ENCODE measurements around the gene BTNL2. TPM values are rescaled to one million over a fixed set of nuclear protein-coding genes. Genes with fewer than 3 reads are reported as not detected.

Gene BTNL2
- polyA plus RNA-seq (2013, experiment 1 of 2): not detected
- not detected for polyA plus RNA-seq (2013, experiment 2 of 2)

- H2BK120ac ChIP-seq (ENCODE audit: low read depth, low read length): no peak within 1 kb of the TSS
- H2AK5ac ChIP-seq (ENCODE audit: low read depth, low read length): no peak within 1 kb of the TSS
- H2AFZ ChIP-seq (ENCODE audit: low read length): no peak within 1 kb of the TSS
- H3K36me3 ChIP-seq (replicated peaks in 1 of 2; ENCODE audit: control insufficient read depth in 2 of 2, insufficient read depth in 2 of 2, low read length in 2 of 2): no peaks in the 10 kb centered on the region
- H2BK5ac ChIP-seq (ENCODE audit: low read length): no peak within 1 kb of the TSS
- no peaks in the 10 kb centered on the region for H3K9me3 ChIP-seq (replicated peaks in 1 of 2; ENCODE audit: control insufficient read depth in 2 of 2, insufficient read depth in 1 of 2, low read depth in 1 of 2, low read length in 2 of 2)
- H3K4ac ChIP-seq (ENCODE audit: low read length): no peak within 1 kb of the TSS
- H4K8ac ChIP-seq (ENCODE audit: low read depth, low read length): no peak within 1 kb of the TSS
- H3K79me1 ChIP-seq (ENCODE audit: low read depth, low read length): no peaks in the 10 kb centered on the region
- H3K4me1 ChIP-seq (ENCODE audit: control insufficient read depth in 2 of 2, insufficient read depth in 1 of 2, low read depth in 1 of 2, low read length in 2 of 2): peaks cover 0 to 3% of the 10 kb centered on the region in 2 donors
- peak within 1 kb of the TSS; percentile 97 for H3K14ac ChIP-seq (ENCODE audit: low read length)
- no CpG with 5 or more reads among the region's 4 CpGs for WGBS, 2 donors (ENCODE audit: extremely low coverage in 2 of 2, insufficient read length in 2 of 2, insufficient replicate concordance in 1 of 2)
- DNase-seq (ENCODE audit: low spot score): no peak
- peak within 1 kb of the TSS; percentile 39 for H3K18ac ChIP-seq (ENCODE audit: low read length)
- no peak within 1 kb of the TSS for H3K9ac ChIP-seq (ENCODE audit: low read depth, low read length, poor library complexity)
- H3K23ac ChIP-seq (ENCODE audit: low read depth, low read length, poor library complexity): no peak within 1 kb of the TSS
- no peak within 1 kb of the TSS for H3K4me2 ChIP-seq (ENCODE audit: insufficient read depth, low read length, poor library complexity, severe bottlenecking)
- no peak within 1 kb of the TSS for H3K27ac ChIP-seq (replicated peaks; ENCODE audit: low read length)
- no peak within 1 kb of the TSS for H3K4me3 ChIP-seq (ENCODE audit: low read length in 2 of 2)
- H2BK12ac ChIP-seq (ENCODE audit: low read length): no peak within 1 kb of the TSS
- H3K27me3 ChIP-seq (ENCODE audit: control insufficient read depth in 3 of 3, insufficient read depth in 3 of 3, low read depth in 1 of 3, low read length in 3 of 3): peaks cover 0 to 6% (median 0%) of the 10 kb centered on the region in 3 experiments
- H2BK15ac ChIP-seq (ENCODE audit: low read length): no peak within 1 kb of the TSS
- no peak within 1 kb of the TSS for H4K91ac ChIP-seq (ENCODE audit: low read depth, low read length, poor library complexity)
Measured at GRCh38 chr6:32406857-32407256, at the start of gene BTNL2. TSS of gene BTNL2 (minus strand) at chr6:32407181. CDS start at chr6:32407123, 58 bp downstream.

GRCh38 chr6:32449088-32449736, 42.2 kb upstream of the BTNL2 start:
- Histone ChIP-seq H3K4me1 (ENCODE audit: control insufficient read depth in 2 of 2, insufficient read depth in 1 of 2, low read depth in 1 of 2, low read length in 2 of 2) (no peaks in the 10 kb centered on the region), H3K23ac (ENCODE audit: low read depth, low read length, poor library complexity) (no peak overlapping the region), H3K9ac (ENCODE audit: low read depth, low read length, poor library complexity) (no peak overlapping the region), H3K18ac (ENCODE audit: low read length) (no peak overlapping the region), H3K4ac (ENCODE audit: low read length) (no peak overlapping the region), H2BK15ac (ENCODE audit: low read length) (no peak overlapping the region), H2BK12ac (ENCODE audit: low read length) (no peak overlapping the region), H3K4me3 (ENCODE audit: low read length in 2 of 2) (no peak overlapping the region), H2BK120ac (ENCODE audit: low read depth, low read length) (no peak overlapping the region), H3K36me3 (replicated peaks in 1 of 2; ENCODE audit: control insufficient read depth in 2 of 2, insufficient read depth in 2 of 2, low read length in 2 of 2) (no peaks in the 10 kb centered on the region), H2AK5ac (ENCODE audit: low read depth, low read length) (no peak overlapping the region), H3K27me3 (ENCODE audit: control insufficient read depth in 3 of 3, insufficient read depth in 3 of 3, low read depth in 1 of 3, low read length in 3 of 3) (no peaks in the 10 kb centered on the region), H3K14ac (ENCODE audit: low read length) (no peak overlapping the region), H4K8ac (ENCODE audit: low read depth, low read length) (no peak overlapping the region), H3K79me1 (ENCODE audit: low read depth, low read length) (no peaks in the 10 kb centered on the region), H2AFZ (ENCODE audit: low read length) (no peak overlapping the region), H4K91ac (ENCODE audit: low read depth, low read length, poor library complexity) (no peak overlapping the region), H3K4me2 (ENCODE audit: insufficient read depth, low read length, poor library complexity, severe bottlenecking) (no peak overlapping the region), H2BK5ac (ENCODE audit: low read length) (no peak overlapping the region), H3K27ac (replicated peaks; ENCODE audit: low read length) (no peak overlapping the region), H3K9me3 (replicated peaks in 1 of 2; ENCODE audit: control insufficient read depth in 2 of 2, insufficient read depth in 1 of 2, low read depth in 1 of 2, low read length in 2 of 2) (peaks cover 0 to 2% of the 10 kb centered on the region in 2 donors)
- DNase-seq (ENCODE audit: low spot score): no peak
- WGBS, 2 donors (ENCODE audit: extremely low coverage in 2 of 2, insufficient read length in 2 of 2, insufficient replicate concordance in 1 of 2): no CpG with 5 or more reads among the region's 3 CpGs

GRCh38 chr6:32447932-32448331, 41.0 kb upstream of the BTNL2 start:
- H2BK15ac ChIP-seq (ENCODE audit: low read length): no peak overlapping the region
- H3K9ac ChIP-seq (ENCODE audit: low read depth, low read length, poor library complexity): no peak overlapping the region
- H3K4me1 ChIP-seq (ENCODE audit: control insufficient read depth in 2 of 2, insufficient read depth in 1 of 2, low read depth in 1 of 2, low read length in 2 of 2): no peaks in the 10 kb centered on the region
- H3K4ac ChIP-seq (ENCODE audit: low read length): no peak overlapping the region
- no peak overlapping the region for H4K8ac ChIP-seq (ENCODE audit: low read depth, low read length)
- H3K36me3 ChIP-seq (replicated peaks in 1 of 2; ENCODE audit: control insufficient read depth in 2 of 2, insufficient read depth in 2 of 2, low read length in 2 of 2): no peaks in the 10 kb centered on the region
- no peaks in the 10 kb centered on the region for H3K79me1 ChIP-seq (ENCODE audit: low read depth, low read length)
- H3K4me2 ChIP-seq (ENCODE audit: insufficient read depth, low read length, poor library complexity, severe bottlenecking): no peak overlapping the region
- no peak overlapping the region for H2AFZ ChIP-seq (ENCODE audit: low read length)
- no peak overlapping the region for H4K91ac ChIP-seq (ENCODE audit: low read depth, low read length, poor library complexity)
- H3K23ac ChIP-seq (ENCODE audit: low read depth, low read length, poor library complexity): no peak overlapping the region
- H3K18ac ChIP-seq (ENCODE audit: low read length): no peak overlapping the region
- no peak overlapping the region for H2BK120ac ChIP-seq (ENCODE audit: low read depth, low read length)
- no peak overlapping the region for H3K4me3 ChIP-seq (ENCODE audit: low read length in 2 of 2)
- no peaks in the 10 kb centered on the region for H3K27me3 ChIP-seq (ENCODE audit: control insufficient read depth in 3 of 3, insufficient read depth in 3 of 3, low read depth in 1 of 3, low read length in 3 of 3)
- H2BK5ac ChIP-seq (ENCODE audit: low read length): no peak overlapping the region
- no peaks in the 10 kb centered on the region for H3K9me3 ChIP-seq (replicated peaks in 1 of 2; ENCODE audit: control insufficient read depth in 2 of 2, insufficient read depth in 1 of 2, low read depth in 1 of 2, low read length in 2 of 2)
- no peak overlapping the region for H2BK12ac ChIP-seq (ENCODE audit: low read length)
- DNase-seq (ENCODE audit: low spot score): no peak
- H2AK5ac ChIP-seq (ENCODE audit: low read depth, low read length): no peak overlapping the region
- no peak overlapping the region for H3K14ac ChIP-seq (ENCODE audit: low read length)
- H3K27ac ChIP-seq (replicated peaks; ENCODE audit: low read length): no peak overlapping the region

GRCh38 chr6:32445321-32445854, 38.4 kb upstream of the BTNL2 start:
- no CpG with 5 or more reads among the region's 3 CpGs for WGBS, 2 donors (ENCODE audit: extremely low coverage in 2 of 2, insufficient read length in 2 of 2, insufficient replicate concordance in 1 of 2)
- Histone ChIP-seq H2BK15ac (ENCODE audit: low read length) (no peak overlapping the region), H3K14ac (ENCODE audit: low read length) (no peak overlapping the region), H3K18ac (ENCODE audit: low read length) (no peak overlapping the region), H2BK12ac (ENCODE audit: low read length) (no peak overlapping the region), H3K27me3 (ENCODE audit: control insufficient read depth in 3 of 3, insufficient read depth in 3 of 3, low read depth in 1 of 3, low read length in 3 of 3) (no peaks in the 10 kb centered on the region), H2BK5ac (ENCODE audit: low read length) (no peak overlapping the region), H3K23ac (ENCODE audit: low read depth, low read length, poor library complexity) (no peak overlapping the region), H2AFZ (ENCODE audit: low read length) (no peak overlapping the region), H3K79me1 (ENCODE audit: low read depth, low read length) (no peaks in the 10 kb centered on the region), H3K27ac (replicated peaks; ENCODE audit: low read length) (no peak overlapping the region), H4K91ac (ENCODE audit: low read depth, low read length, poor library complexity) (no peak overlapping the region), H3K36me3 (replicated peaks in 1 of 2; ENCODE audit: control insufficient read depth in 2 of 2, insufficient read depth in 2 of 2, low read length in 2 of 2) (no peaks in the 10 kb centered on the region), H3K4me2 (ENCODE audit: insufficient read depth, low read length, poor library complexity, severe bottlenecking) (no peak overlapping the region), H3K9ac (ENCODE audit: low read depth, low read length, poor library complexity) (no peak overlapping the region), H3K9me3 (replicated peaks in 1 of 2; ENCODE audit: control insufficient read depth in 2 of 2, insufficient read depth in 1 of 2, low read depth in 1 of 2, low read length in 2 of 2) (no peaks in the 10 kb centered on the region), H3K4ac (ENCODE audit: low read length) (no peak overlapping the region), H3K4me3 (ENCODE audit: low read length in 2 of 2) (no peak overlapping the region), H2AK5ac (ENCODE audit: low read depth, low read length) (no peak overlapping the region), H2BK120ac (ENCODE audit: low read depth, low read length) (no peak overlapping the region), H4K8ac (ENCODE audit: low read depth, low read length) (no peak overlapping the region), H3K4me1 (ENCODE audit: control insufficient read depth in 2 of 2, insufficient read depth in 1 of 2, low read depth in 1 of 2, low read length in 2 of 2) (no peaks in the 10 kb centered on the region)
- no peak for DNase-seq (ENCODE audit: low spot score)
